ENCODE data around the gene MROH7. TPM values are rescaled to one million over a fixed set of nuclear protein-coding genes. Genes with fewer than 3 reads are reported as not detected.

MROH7 gene
- total and polyA plus RNA-seq, 5 donors: 4.9 to 12.8 (median 7.5) TPM

Other genes starting within 250 kb of the MROH7 start
- 10 to 100 TPM; 25.4 to 55.8 (median 35.8) TPM for gene SSBP3, start 235.4 kb upstream of the MROH7 start, total RNA-seq
- gene SSBP3, start 235.4 kb upstream of the MROH7 start, polyA plus RNA-seq: 32.5 TPM
- 10 to 100 TPM; 14.4 to 32.7 (median 28.7) TPM for gene ACOT11, start 93.6 kb upstream of the MROH7 start, total RNA-seq
- 16.7 TPM for gene ACOT11, start 93.6 kb upstream of the MROH7 start, polyA plus RNA-seq
- gene FAM151A, start 18.3 kb upstream of the MROH7 start, total RNA-seq: under 1 TPM in 3 of 4 donors, not detected in 1; 0.15 to 0.72 (median 0.59) TPM
- 0.43 TPM for gene FAM151A, start 18.3 kb upstream of the MROH7 start, polyA plus RNA-seq
- 10 to 100 TPM; 11.3 to 14.5 (median 13.3) TPM for gene TTC4, start 74.1 kb downstream of the MROH7 start, total RNA-seq
- 10.1 TPM for gene TTC4, start 74.1 kb downstream of the MROH7 start, polyA plus RNA-seq
- 1 to 10 TPM; 2.9 to 3.7 (median 3.3) TPM for gene PARS2, start 122.7 kb downstream of the MROH7 start, total RNA-seq
- 2.0 TPM for gene PARS2, start 122.7 kb downstream of the MROH7 start, polyA plus RNA-seq
- under 1 TPM in 3 of 4 donors, not detected in 1; 0.06 to 0.17 (median 0.09) TPM for gene TTC22, start 159.5 kb downstream of the MROH7 start, total RNA-seq
- 0.05 TPM for gene TTC22, start 159.5 kb downstream of the MROH7 start, polyA plus RNA-seq
- gene DHCR24, start 245.4 kb downstream of the MROH7 start, total RNA-seq: 10 to 100 TPM; 10.7 to 28.7 (median 21.6) TPM
- gene DHCR24, start 245.4 kb downstream of the MROH7 start, polyA plus RNA-seq: 17.5 TPM